HFF-Myc (cell line): ENCODE results near the gene IFNGR2.

Experiments used
- DNase-seq: peaks from one replicate; pipeline ENCODE4 v3.0.0-alpha.2; 2011; ENCODE audit warnings: low read depth; ENCODE audit errors: extremely low read depth
- H3K4me3 ChIP-seq: replicated peaks from 2 replicates; pipeline ENCODE4 v1.5.1; 2011; ENCODE audit warnings: low read depth, mild to moderate bottlenecking, control low read depth, low read length
- CTCF ChIP-seq: IDR thresholded peaks from 2 replicates; pipeline ENCODE4 v1.5.1; 2012; ENCODE audit warnings: mild to moderate bottlenecking, low read depth, low read length, control low read depth; ENCODE audit errors: missing control alignments

The IFNGR2 gene

DNA sequence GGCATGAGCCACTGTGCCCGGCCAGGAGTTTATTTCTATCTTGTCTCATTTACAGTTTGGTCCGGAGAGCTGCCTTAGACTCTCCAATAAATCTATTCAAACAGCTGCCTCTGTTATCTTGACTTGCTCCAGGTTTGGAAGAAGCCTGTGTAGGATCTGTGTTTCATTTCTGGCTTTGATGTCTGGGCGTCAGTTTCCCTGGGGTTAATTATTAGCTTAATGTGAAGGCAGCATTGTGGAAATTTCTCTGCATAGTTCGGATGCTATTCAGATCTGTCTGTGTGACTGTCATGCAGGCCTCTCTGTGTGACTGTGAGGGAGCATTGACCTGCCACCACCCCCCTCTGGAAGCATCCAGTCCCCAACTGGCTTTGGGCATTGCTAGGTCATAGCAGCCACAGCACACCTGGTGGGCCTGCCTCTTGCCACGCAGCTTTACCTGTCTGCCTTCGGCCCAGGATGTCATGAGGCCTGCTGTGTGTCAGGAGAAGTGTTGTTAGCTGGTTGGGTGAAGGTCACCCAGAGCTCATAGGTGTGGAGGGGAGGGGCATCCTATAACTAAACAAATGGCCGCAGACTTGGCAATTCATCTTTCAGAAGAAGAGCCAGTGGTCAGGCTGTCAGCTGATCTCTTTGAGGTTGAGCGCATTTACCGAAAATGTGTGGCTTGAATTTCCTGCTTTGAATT lies 9.8 kb downstream of the IFNGR2 start:
- TF ChIP-seq CTCF: no peak
- DNase-seq: no peak
- H3K4me3 ChIP-seq: no peak overlapping the region

DNA sequence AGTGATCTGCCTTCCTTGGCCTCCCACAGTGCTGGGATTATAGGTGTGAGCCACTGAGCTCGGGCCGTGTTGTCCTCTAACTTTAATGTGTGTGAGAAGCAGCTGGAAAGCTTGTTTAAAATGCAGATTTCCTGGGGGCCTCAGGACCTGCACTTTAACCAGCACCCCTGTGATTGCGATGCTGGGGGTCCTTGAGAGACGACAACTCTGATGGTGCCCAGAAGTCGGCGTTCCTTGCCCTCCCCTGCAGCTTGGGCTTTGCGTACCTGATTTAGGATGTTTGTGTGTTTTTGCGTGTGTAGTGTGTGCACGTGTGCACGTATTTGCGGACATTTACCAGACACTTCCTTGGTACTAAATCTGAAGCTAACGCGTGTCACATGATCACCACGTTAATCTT lies 10.9 kb downstream of the IFNGR2 start:
- no peak overlapping the region for H3K4me3 ChIP-seq
- no peak for DNase-seq
- no peak for TF ChIP-seq CTCF

GRCh38 chr21:33414926-33415325 lies 11.7 kb downstream of the IFNGR2 start:
- H3K4me3 ChIP-seq: no peak overlapping the region
- no peak for DNase-seq
- no peak for TF ChIP-seq CTCF

DNA sequence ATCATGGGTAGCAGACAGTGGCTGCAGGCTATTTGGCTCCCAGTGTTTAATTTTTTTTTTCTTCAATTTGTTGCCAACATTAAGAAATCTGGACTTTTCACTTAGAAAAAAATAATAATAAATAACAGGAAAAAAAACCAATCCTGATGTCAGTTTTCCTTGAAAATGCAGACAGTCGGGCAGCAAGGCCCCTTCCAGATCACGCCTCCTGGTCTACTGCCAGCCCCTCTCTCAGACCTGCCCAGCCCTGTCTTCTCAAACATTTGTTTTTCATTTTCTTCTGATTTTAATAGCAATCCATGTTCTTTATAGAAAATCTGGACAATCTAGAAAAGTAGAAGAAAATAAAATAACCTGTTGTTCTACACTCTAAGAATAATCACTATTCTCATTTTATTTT lies 15.5 kb downstream of the IFNGR2 start:
- H3K4me3 ChIP-seq: no peak overlapping the region
- no peak for DNase-seq
- no peak for TF ChIP-seq CTCF

GRCh38 chr21:33419538-33420123 lies 16.4 kb downstream of the IFNGR2 start:
- DNase-seq: no peak

GRCh38 chr21:33421713-33422393 lies 18.6 kb downstream of the IFNGR2 start:
- no peak for DNase-seq
- no peak for TF ChIP-seq CTCF
- H3K4me3 ChIP-seq: no peak overlapping the region

More at GRCh38 chr21:33419538-33420123, 16.4 kb downstream of the IFNGR2 start:
- no peak overlapping the region for H3K4me3 ChIP-seq
- TF ChIP-seq CTCF: no peak

- no peak for DNase-seq
- no peak for TF ChIP-seq CTCF
- H3K4me3 ChIP-seq: no peak overlapping the region
These were observed 21.0 kb downstream of the IFNGR2 start for GRCh38 chr21:33424214-33424613.
